Activated T-cell treated with anti-CD3 and anti-CD28 coated beads, Interleukin-2, amount 50 U/mL, for 1 hour (primary cell): Measurements from ENCODE around the gene IFNL1.
A peak's percentile ranks its signal among the peaks of the same experiment; 100 is the strongest.
"Not testable (repeated sequence)": the region's sequence is repeated elsewhere in the genome, so short reads cannot be mapped to it uniquely, and the experiment has no call there.

ENCODE experiments used
- DNase-seq: peaks from one replicate; pipeline ENCODE4 v3.0.0-alpha.2; 2020

IFNL1 gene

DNA sequence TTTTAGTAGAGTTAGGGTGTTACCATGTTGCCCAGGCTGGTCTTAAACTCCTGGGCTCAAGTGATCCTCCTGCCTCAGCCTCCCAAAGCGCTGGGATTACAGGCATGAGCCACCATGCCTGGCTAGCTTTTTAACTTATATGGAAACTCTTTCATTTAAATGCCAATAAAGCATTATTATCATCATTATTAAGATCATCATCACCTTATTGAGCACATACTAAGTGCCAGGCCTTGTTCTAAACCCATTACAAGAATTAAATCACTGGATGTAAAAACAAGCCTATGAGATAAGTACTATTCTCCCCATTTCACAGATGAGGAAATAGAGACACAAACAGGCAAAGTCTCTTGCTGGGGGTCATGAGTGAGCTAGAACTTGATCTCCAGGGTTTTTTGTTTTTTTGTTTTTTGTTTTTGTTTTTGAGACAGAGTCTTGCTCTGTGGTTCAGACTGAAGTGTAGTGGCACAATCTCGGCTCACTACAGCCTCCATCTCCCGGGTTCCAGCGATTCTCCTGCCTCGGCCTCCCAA lies 38.3 kb downstream of the IFNL1 start:
- DNase-seq = no peak

- no peak for DNase-seq
These were observed 39.0 kb downstream of the IFNL1 start for GRCh38 chr19:39335168-39335548.

- DNase-seq = no peak
These were observed 40.3 kb downstream of the IFNL1 start for GRCh38 chr19:39336483-39336882.

DNA sequence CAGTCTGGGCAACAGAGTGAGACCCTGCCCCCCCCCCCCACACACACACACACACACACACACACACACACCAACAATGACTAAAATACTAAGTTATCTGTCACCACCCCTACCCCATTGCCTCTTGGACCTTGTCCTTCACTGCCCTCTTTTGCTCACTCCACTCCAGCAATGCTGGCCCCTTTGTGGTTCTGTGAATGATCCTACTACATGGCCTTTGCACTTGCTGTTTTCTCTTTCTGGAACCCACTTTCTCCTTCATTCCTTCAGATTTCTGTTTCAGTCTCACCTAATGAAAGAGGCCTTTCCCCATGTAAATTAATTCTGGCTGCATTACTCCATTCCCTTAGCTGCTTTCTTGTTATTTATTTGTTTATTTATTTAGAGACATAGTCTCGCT lies 43.5 kb downstream of the IFNL1 start:
- DNase-seq = no peak

- DNase-seq = not testable (repeated sequence)
These were observed 43.9 kb downstream of the IFNL1 start for GRCh38 chr19:39340156-39340555.

DNA sequence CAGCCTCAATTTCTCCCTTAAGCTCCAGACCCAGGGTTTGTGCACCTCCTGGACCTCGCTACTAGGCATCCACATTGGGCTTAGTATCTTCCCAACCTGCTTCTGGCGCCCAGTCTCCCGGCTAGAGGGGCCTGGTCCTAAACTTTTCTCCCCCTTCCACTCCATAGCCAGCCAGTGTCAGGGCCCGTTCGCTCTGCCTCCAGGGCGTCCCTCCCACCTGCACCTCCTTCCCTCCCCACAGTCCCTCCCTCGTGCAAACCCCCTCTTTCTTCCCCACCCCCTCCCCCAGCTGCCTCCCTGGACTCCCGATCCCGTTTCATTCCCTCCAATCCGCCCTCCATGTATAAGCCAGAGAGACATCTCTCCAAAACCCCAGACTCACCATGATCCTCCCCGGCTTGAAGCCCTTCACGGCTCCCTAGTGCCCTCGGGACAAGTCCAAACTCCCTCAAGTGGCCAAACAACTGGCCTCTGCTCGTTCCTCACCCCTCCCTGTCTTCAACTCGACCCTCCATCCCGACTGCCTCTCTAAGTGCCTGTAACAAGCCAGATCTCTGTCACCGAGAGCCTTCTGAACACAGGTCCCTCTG lies 45.0 kb downstream of the IFNL1 start:
- DNase-seq = no peak

GRCh38 chr19:39341719-39342604 lies 45.8 kb downstream of the IFNL1 start, which contains the start of gene SAMD4B:
SAMD4B (plus strand) TSS chr19:39342421; CDS start chr19:39356894, 14,473 bp downstream.
- DNase-seq = peak; percentile 99

DNA sequence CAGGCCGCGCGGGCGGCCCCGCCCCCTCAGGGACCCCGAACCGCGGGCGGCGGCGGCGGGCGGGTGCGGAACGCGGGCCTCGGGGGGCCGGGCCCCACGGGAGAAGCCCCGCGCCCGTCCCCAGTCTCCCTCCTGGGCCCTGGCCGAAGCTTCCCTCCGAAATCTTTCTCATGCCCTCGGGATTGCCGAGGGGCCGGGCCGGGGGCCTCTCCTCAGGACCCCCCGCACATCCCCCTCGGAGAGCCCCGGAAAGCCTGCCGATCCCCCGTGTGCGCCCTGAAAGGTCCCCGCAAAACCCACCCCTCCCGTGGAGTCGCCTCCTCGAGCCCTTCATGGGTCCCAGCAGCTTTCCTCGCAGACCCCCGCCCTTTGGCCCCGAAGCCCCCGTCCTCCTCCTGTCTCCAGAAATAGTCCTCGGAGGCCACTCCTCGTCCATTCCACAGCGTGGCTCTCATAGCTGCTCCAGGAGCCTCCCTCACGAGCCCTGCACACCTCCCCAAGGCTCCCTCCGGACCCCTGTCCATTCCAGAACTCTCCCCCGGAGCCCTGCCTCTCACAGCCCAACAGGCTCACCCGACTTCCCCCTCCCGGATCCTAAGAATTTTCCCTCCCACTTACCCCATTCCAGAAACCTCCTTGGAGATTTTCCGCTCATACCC lies 46.6 kb downstream of the IFNL1 start:
- DNase-seq = peak; percentile 36

DNA sequence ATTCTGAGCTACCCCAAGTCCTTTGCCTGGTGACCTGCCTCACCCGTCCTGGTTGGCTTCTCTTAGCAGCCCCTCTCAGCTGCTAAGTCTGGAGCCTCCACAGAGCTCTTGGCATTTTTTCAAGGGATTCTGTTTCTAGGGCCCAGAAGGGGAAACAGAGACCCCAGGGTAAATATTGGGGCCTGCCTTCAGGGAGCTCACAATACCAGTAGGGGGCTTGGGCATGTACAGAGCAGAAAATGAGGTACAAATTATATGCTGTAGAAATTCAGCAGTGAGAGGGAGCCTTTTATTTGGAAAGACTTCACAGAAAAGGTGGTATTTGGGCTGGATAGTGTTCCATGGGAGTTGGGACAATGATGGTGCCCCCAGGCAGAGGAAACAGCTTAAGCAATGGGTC lies 49.7 kb downstream of the IFNL1 start:
- no peak for DNase-seq

GRCh38 chr19:39347332-39348164 lies 51.3 kb downstream of the IFNL1 start:
- no peak for DNase-seq
